Neuronal stem cell (in vitro differentiated cells): ENCODE measurements around the gene NXPH1.

Source experiments
- DNase-seq: peaks from one replicate; pipeline ENCODE4 v3.0.0-alpha.2; 2013; ENCODE audit warnings: low spot score
- H2AFZ ChIP-seq: one replicate; pipeline ENCODE4 v1.6.1; 2013; ENCODE audit warnings: mild to moderate bottlenecking, low read length, inconsistent platforms
- H2AK5ac ChIP-seq: 2 replicates; pipeline ENCODE4 v1.6.1; 2013; ENCODE audit warnings: low read depth, mild to moderate bottlenecking, inconsistent platforms, low read length, moderate library complexity, mixed read lengths
- H2BK120ac ChIP-seq: 2 replicates; pipeline ENCODE4 v1.6.1; 2013; ENCODE audit warnings: low read depth, mild to moderate bottlenecking, inconsistent platforms, low read length, moderate library complexity, mixed read lengths
- H2BK12ac ChIP-seq: one replicate; pipeline ENCODE4 v1.6.1; 2013; ENCODE audit warnings: low read length, inconsistent platforms
- H2BK15ac ChIP-seq: 2 replicates; pipeline ENCODE4 v1.6.1; 2013; ENCODE audit warnings: mild to moderate bottlenecking, low read length, inconsistent platforms, mixed read lengths
- H2BK5ac ChIP-seq: one replicate; pipeline ENCODE4 v1.6.1; 2013; ENCODE audit warnings: inconsistent platforms, mild to moderate bottlenecking, low read length, moderate library complexity
- H3K14ac ChIP-seq: one replicate; pipeline ENCODE4 v1.6.1; 2013; ENCODE audit warnings: low read length, inconsistent platforms
- H3K18ac ChIP-seq: 2 replicates; pipeline ENCODE4 v1.6.1; 2013; ENCODE audit warnings: low read length, inconsistent platforms
- H3K23ac ChIP-seq: 2 replicates; pipeline ENCODE4 v1.6.1; 2013; ENCODE audit warnings: low read depth, mild to moderate bottlenecking, mixed read lengths, low read length, inconsistent platforms; ENCODE audit not compliant: poor library complexity
- H3K27ac ChIP-seq: replicated peaks from 3 replicates; pipeline ENCODE4 v1.5.1; 2013; ENCODE audit warnings: low read length, inconsistent platforms
- H3K27me3 ChIP-seq, 3 experiments: 2 replicates each; pipeline ENCODE4 v1.6.1; 2013; ENCODE audit warnings: low read length in 3 of 3, mild to moderate bottlenecking in 2 of 3, inconsistent platforms in 1 of 3, low read depth in 1 of 3, mixed read lengths in 1 of 3, moderate library complexity in 1 of 3; ENCODE audit not compliant: control insufficient read depth in 3 of 3, insufficient read depth in 3 of 3
- H3K36me3 ChIP-seq, 2 donors: replicated peaks in 1 of 2; 2 replicates each; pipeline ENCODE4 v1.6.1; 2013; ENCODE audit warnings: low read length in 2 of 2; ENCODE audit not compliant: control insufficient read depth in 2 of 2, insufficient read depth in 2 of 2
- H3K4ac ChIP-seq: 2 replicates; pipeline ENCODE4 v1.6.1; 2013; ENCODE audit warnings: inconsistent platforms, mild to moderate bottlenecking, low read length, moderate library complexity
- H3K4me1 ChIP-seq, 2 donors: 1 replicate in 1 of 2; 2 replicates in 1 of 2; pipeline ENCODE4 v1.6.1; 2013; ENCODE audit warnings: low read length in 2 of 2, low read depth in 1 of 2; ENCODE audit not compliant: control insufficient read depth in 2 of 2, insufficient read depth in 1 of 2
- H3K4me2 ChIP-seq: one replicate; pipeline ENCODE4 v1.6.1; 2013; ENCODE audit warnings: mild to moderate bottlenecking, low read length, inconsistent platforms; ENCODE audit not compliant: insufficient read depth, poor library complexity, severe bottlenecking
- H3K4me3 ChIP-seq, 2 donors: 2 replicates each; pipeline ENCODE4 v1.5.1; 2013; ENCODE audit warnings: low read length in 2 of 2, mild to moderate bottlenecking in 2 of 2, inconsistent platforms in 1 of 2, moderate library complexity in 1 of 2
- H3K79me1 ChIP-seq: one replicate; pipeline ENCODE4 v1.6.1; 2013; ENCODE audit warnings: low read depth, mild to moderate bottlenecking, inconsistent platforms, low read length, moderate library complexity
- H3K9ac ChIP-seq: one replicate; pipeline ENCODE4 v1.6.1; 2013; ENCODE audit warnings: mild to moderate bottlenecking, low read depth, low read length, inconsistent platforms; ENCODE audit not compliant: poor library complexity
- H3K9me3 ChIP-seq, 2 donors: replicated peaks in 1 of 2; 2 replicates each; pipeline versions ENCODE3 to v1.6.1; 2013; ENCODE audit warnings: low read length in 2 of 2, mild to moderate bottlenecking in 2 of 2, inconsistent platforms in 1 of 2, low read depth in 1 of 2, mixed read lengths in 1 of 2, moderate library complexity in 1 of 2; ENCODE audit not compliant: control insufficient read depth in 2 of 2, insufficient read depth in 1 of 2
- H4K8ac ChIP-seq: one replicate; pipeline ENCODE4 v1.6.1; 2013; ENCODE audit warnings: low read depth, mild to moderate bottlenecking, inconsistent platforms, low read length, moderate library complexity
- H4K91ac ChIP-seq: one replicate; pipeline ENCODE4 v1.6.1; 2013; ENCODE audit warnings: low read length, low read depth, mild to moderate bottlenecking, inconsistent platforms; ENCODE audit not compliant: poor library complexity
- WGBS, 2 donors: extraction: QIAGEN DNeasy Blood & Tissue Kit; methylation state at CpG; one replicate each; pipeline ENCODE4 v1.1.7; 2013; ENCODE audit warnings: missing lambda C conversion rate in 2 of 2, mixed read lengths in 1 of 2; ENCODE audit not compliant: insufficient read length in 2 of 2, insufficient replicate concordance in 1 of 2; ENCODE audit errors: extremely low coverage in 2 of 2; 5-methylcytosine and 5-hydroxymethylcytosine counted together

NXPH1 gene

DNA sequence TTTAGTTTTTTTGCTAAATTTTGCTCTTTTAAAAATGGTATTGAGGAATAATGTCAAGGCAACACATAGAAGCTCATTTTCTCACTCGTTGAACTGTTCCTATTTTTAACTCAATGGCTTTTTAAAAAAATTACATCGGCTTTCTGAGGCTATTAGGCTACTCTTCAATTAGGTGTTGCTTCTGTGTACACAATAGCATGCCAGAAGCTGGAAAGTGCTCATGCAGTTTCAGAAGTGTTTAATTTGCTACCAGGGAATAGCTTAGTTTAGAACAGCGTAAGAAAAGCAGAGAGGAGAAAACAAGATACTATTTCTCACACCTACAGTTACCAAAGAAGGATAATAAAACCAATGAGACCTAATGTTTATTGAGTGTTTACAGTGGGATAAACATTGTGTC lies 157.4 kb downstream of the NXPH1 start:
- no peak overlapping the region for H2AK5ac ChIP-seq
- H4K8ac ChIP-seq, result no peak overlapping the region
- H3K4ac ChIP-seq, result no peak overlapping the region
- H3K36me3 ChIP-seq, result no peaks in the 10 kb centered on the region
- no peak overlapping the region for H2BK5ac ChIP-seq
- DNase-seq, result no peak
- H2BK15ac ChIP-seq, result no peak overlapping the region
- H3K27me3 ChIP-seq, result no peaks in the 10 kb centered on the region
- H2AFZ ChIP-seq, result no peak overlapping the region
- no peaks in the 10 kb centered on the region for H3K4me1 ChIP-seq
- H3K27ac ChIP-seq, result no peak overlapping the region
- no peak overlapping the region for H3K9ac ChIP-seq
- H3K4me2 ChIP-seq, result no peak overlapping the region
- H2BK12ac ChIP-seq, result no peak overlapping the region
- no peaks in the 10 kb centered on the region for H3K9me3 ChIP-seq
- no peaks in the 10 kb centered on the region for H3K79me1 ChIP-seq
- H3K14ac ChIP-seq, result no peak overlapping the region
- H3K18ac ChIP-seq, result no peak overlapping the region
- no peak overlapping the region for H2BK120ac ChIP-seq
- no CpG with 5 or more reads among the region's 3 CpGs for WGBS, 2 donors
- no peak overlapping the region for H3K4me3 ChIP-seq
- no peak overlapping the region for H4K91ac ChIP-seq
- H3K23ac ChIP-seq, result no peak overlapping the region

DNA sequence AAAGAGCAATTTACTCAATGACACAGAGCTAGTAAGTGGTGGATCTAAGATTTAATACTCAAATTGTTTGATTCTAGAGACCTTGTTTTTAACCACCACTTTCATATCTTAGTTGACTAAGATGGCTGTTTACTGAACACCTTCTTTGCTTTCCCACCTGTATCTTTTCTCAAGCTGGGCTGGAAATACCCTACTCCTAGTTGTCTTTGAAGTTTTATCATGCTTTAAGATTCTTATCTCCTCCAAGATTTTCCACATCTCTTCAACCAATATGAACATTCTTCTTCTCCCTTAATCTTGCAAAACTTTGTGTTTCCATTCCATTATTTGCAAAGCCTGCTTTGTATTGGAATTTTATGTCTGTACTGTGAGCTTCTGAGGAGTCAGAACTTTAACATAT lies 157.9 kb downstream of the NXPH1 start:
- no peak overlapping the region for H3K9ac ChIP-seq
- H3K4me2 ChIP-seq, result no peak overlapping the region
- H2BK15ac ChIP-seq, result no peak overlapping the region
- H2BK12ac ChIP-seq, result no peak overlapping the region
- no peak overlapping the region for H2AK5ac ChIP-seq
- H3K4ac ChIP-seq, result no peak overlapping the region
- H4K8ac ChIP-seq, result no peak overlapping the region
- no peaks in the 10 kb centered on the region for H3K9me3 ChIP-seq
- H2BK5ac ChIP-seq, result no peak overlapping the region
- no peak for DNase-seq
- no peak overlapping the region for H2AFZ ChIP-seq
- H3K27ac ChIP-seq, result no peak overlapping the region
- no peaks in the 10 kb centered on the region for H3K79me1 ChIP-seq
- H4K91ac ChIP-seq, result no peak overlapping the region
- no peaks in the 10 kb centered on the region for H3K36me3 ChIP-seq
- H3K18ac ChIP-seq, result no peak overlapping the region
- no peak overlapping the region for H3K4me3 ChIP-seq
- H3K23ac ChIP-seq, result no peak overlapping the region
- H2BK120ac ChIP-seq, result no peak overlapping the region
- no peak overlapping the region for H3K14ac ChIP-seq
- H3K27me3 ChIP-seq, result no peaks in the 10 kb centered on the region
- no peaks in the 10 kb centered on the region for H3K4me1 ChIP-seq

DNA sequence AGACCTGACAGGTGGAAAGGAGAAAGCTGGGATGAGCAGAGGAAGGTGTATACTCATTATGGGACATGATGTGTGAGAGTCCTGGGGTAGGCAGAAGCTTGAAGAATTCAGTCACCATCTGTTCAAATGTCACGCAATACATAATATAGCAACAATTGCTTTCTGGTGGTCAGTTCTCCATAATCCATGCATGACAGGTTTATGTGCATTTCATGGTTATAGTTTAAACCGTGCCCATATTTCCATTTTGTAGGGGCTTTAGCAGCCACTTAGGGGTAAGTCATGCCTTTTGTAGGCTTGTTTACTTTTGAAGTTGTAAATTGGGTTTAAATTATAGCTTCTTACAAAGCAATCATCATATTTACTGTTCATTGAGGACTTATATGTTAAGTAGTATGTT lies 158.8 kb downstream of the NXPH1 start:
- DNase-seq, result no peak
- H3K27me3 ChIP-seq, result no peaks in the 10 kb centered on the region
- WGBS, 2 donors, result no CpG with 5 or more reads among the region's 2 CpGs
- no peak overlapping the region for H3K4me2 ChIP-seq
- no peak overlapping the region for H4K8ac ChIP-seq
- no peak overlapping the region for H3K14ac ChIP-seq
- no peaks in the 10 kb centered on the region for H3K36me3 ChIP-seq
- H2BK120ac ChIP-seq, result no peak overlapping the region
- H2BK15ac ChIP-seq, result no peak overlapping the region
- no peak overlapping the region for H2BK12ac ChIP-seq
- H2BK5ac ChIP-seq, result no peak overlapping the region
- no peak overlapping the region for H3K23ac ChIP-seq
- no peak overlapping the region for H2AFZ ChIP-seq
- no peak overlapping the region for H3K18ac ChIP-seq
- no peak overlapping the region for H3K4ac ChIP-seq
- H3K79me1 ChIP-seq, result no peaks in the 10 kb centered on the region
- no peaks in the 10 kb centered on the region for H3K9me3 ChIP-seq
- H3K27ac ChIP-seq, result no peak overlapping the region
- no peak overlapping the region for H3K9ac ChIP-seq
- H4K91ac ChIP-seq, result no peak overlapping the region
- no peak overlapping the region for H3K4me3 ChIP-seq
- H2AK5ac ChIP-seq, result no peak overlapping the region
- no peaks in the 10 kb centered on the region for H3K4me1 ChIP-seq

DNA sequence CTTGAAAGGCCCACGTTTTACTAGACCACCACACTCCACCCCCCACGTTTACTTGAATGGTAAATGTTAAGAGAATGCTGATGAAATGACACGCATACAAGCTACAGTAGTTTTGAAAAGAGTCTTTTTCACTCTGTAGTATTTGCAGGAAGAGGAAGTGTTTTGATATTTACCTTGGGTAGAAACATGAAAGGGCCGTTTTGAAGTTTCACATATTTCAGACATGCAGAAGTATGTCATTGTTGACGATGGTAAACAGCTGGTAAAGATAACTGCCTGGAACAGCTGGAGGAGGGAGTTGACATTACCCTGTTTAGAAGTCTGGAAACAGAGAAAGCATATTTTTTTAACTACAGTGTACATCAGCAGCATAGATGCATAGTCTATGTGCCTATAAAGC lies 160.7 kb downstream of the NXPH1 start:
- no peak overlapping the region for H2AK5ac ChIP-seq
- H3K4ac ChIP-seq, result no peak overlapping the region
- no CpG with 5 or more reads among the region's 5 CpGs for WGBS, 2 donors
- H3K9me3 ChIP-seq, result no peaks in the 10 kb centered on the region
- no peak overlapping the region for H4K91ac ChIP-seq
- no peak overlapping the region for H2BK12ac ChIP-seq
- no peak overlapping the region for H3K9ac ChIP-seq
- H3K4me2 ChIP-seq, result no peak overlapping the region
- H3K4me3 ChIP-seq, result no peak overlapping the region
- H2BK5ac ChIP-seq, result no peak overlapping the region
- no peaks in the 10 kb centered on the region for H3K4me1 ChIP-seq
- no peak overlapping the region for H2BK15ac ChIP-seq
- H3K27me3 ChIP-seq, result no peaks in the 10 kb centered on the region
- H4K8ac ChIP-seq, result no peak overlapping the region
- H2AFZ ChIP-seq, result no peak overlapping the region
- no peak for DNase-seq
- no peak overlapping the region for H3K14ac ChIP-seq
- H3K23ac ChIP-seq, result no peak overlapping the region
- H2BK120ac ChIP-seq, result no peak overlapping the region
- H3K79me1 ChIP-seq, result no peaks in the 10 kb centered on the region
- H3K18ac ChIP-seq, result no peak overlapping the region
- no peaks in the 10 kb centered on the region for H3K36me3 ChIP-seq
- H3K27ac ChIP-seq, result no peak overlapping the region
